NB4 (cell line): Measurements from ENCODE around the gene KRR1.

Experiments
- CTCF ChIP-seq: IDR thresholded peaks from one replicate; pipeline ENCODE4 v1.5.1; 2012; ENCODE audit warnings: low read depth, low read length
- MAX ChIP-seq: IDR thresholded peaks from 2 replicates; pipeline ENCODE4 v1.6.1; 2011; ENCODE audit warnings: low read depth, low read length
- MYC ChIP-seq: IDR thresholded peaks from 2 replicates; pipeline ENCODE4 v1.6.1; 2011; ENCODE audit warnings: low read depth, low read length
- POLR2A ChIP-seq: IDR thresholded peaks from 2 replicates; pipeline ENCODE4 v1.6.1; 2011; ENCODE audit warnings: mild to moderate bottlenecking; ENCODE audit not compliant: insufficient read length; ENCODE audit errors: extremely low read depth

GRCh38 chr12:75489613-75490210, 21.7 kb downstream of the KRR1 start:
- TF ChIP-seq MAX (no peak), CTCF (no peak), POLR2A (no peak), MYC (no peak)
